Natural killer cell (primary cell): Measurements from ENCODE around the gene MAEA. TPM values are rescaled to one million over a fixed set of nuclear protein-coding genes. Genes with fewer than 3 reads are reported as not detected.
A peak's percentile ranks its signal among the peaks of the same experiment; 100 is the strongest.

Source experiments
- ATAC-seq, 3 donors: fragments of 150-1000 bp in 2 of 3; fragments of 200-7000 bp in 1 of 3; cut with Tn5 transposase; 1 replicate in 1 of 3; 2 replicates in 2 of 3; pipeline ENCODE4 v1.10.0; 2021; ENCODE audit warnings: mild to moderate bottlenecking in 2 of 3, moderate library complexity in 2 of 3
- DNase-seq, 2 donors: peaks; one replicate each; pipeline versions ENCODE4 v3.0.0 to v3.0.0-alpha.2; 2013 to 2021; ENCODE audit warnings: mixed read lengths in 1 of 2
- H3K27ac ChIP-seq: one replicate; pipeline ENCODE4 v1.5.1; 2013; ENCODE audit warnings: mild to moderate bottlenecking, low read length
- H3K27me3 ChIP-seq: one replicate; pipeline ENCODE4 v1.6.1; 2013; ENCODE audit warnings: low read length; ENCODE audit not compliant: control insufficient read depth, insufficient read depth
- H3K36me3 ChIP-seq: one replicate; pipeline ENCODE4 v1.6.1; 2013; ENCODE audit warnings: low read length; ENCODE audit not compliant: control insufficient read depth, insufficient read depth
- H3K4me1 ChIP-seq: one replicate; pipeline ENCODE4 v1.6.1; 2013; ENCODE audit warnings: low read length; ENCODE audit not compliant: control insufficient read depth, insufficient read depth
- H3K4me3 ChIP-seq: one replicate; pipeline ENCODE4 v1.5.1; 2013; ENCODE audit warnings: low read length
- H3K9me3 ChIP-seq: one replicate; pipeline ENCODE4 v1.6.1; 2013; ENCODE audit warnings: low read length; ENCODE audit not compliant: control insufficient read depth, insufficient read depth
- H3K27ac Mint-ChIP-seq, 2 donors: one replicate each; pipeline ENCODE4 v1.8.0; 2022; ENCODE audit warnings: mild to moderate bottlenecking in 2 of 2, mixed read lengths in 2 of 2, moderate library complexity in 1 of 2
- H3K27me3 Mint-ChIP-seq, 2 donors: one replicate each; pipeline ENCODE4 v1.8.0; 2022; ENCODE audit warnings: low read depth in 2 of 2, mixed read lengths in 2 of 2
- H3K36me3 Mint-ChIP-seq: one replicate; pipeline ENCODE4 v1.8.0; 2022; ENCODE audit warnings: mixed read lengths
- H3K4me1 Mint-ChIP-seq, 2 donors: one replicate each; pipeline ENCODE4 v1.8.0; 2022; ENCODE audit warnings: mixed read lengths in 2 of 2
- H3K4me3 Mint-ChIP-seq: one replicate; pipeline ENCODE4 v1.8.0; 2022; ENCODE audit warnings: mild to moderate bottlenecking, moderate library complexity, mixed read lengths
- H3K9me3 Mint-ChIP-seq, 2 donors: one replicate each; pipeline ENCODE4 v1.8.0; 2022; ENCODE audit warnings: mixed read lengths in 2 of 2
- WGBS: methylation state at CpG from one replicate; pipeline ENCODE4 v1.1.7; 2013; ENCODE audit warnings: missing lambda C conversion rate; ENCODE audit not compliant: insufficient coverage; 5-methylcytosine and 5-hydroxymethylcytosine counted together
- intact Hi-C: fragments of 100-400 bp; cut with micrococcal nuclease; formaldehyde crosslinking; loops from one replicate; pipeline ENCODE4 v1.14.2; 2022
- total RNA-seq, 4 donors: library from RNA; stranded (reverse); fragments of 120-200 nt in 1 of 4; gene quantifications; one replicate each; pipeline versions ENCODE4 v1.2.3 to v1.2.4, GENCODE V29; 2013 to 2022
- TF ChIP-seq, protein P1 (sequence below): fragments of 200-600 bp; IDR thresholded peaks from one replicate; pipeline ENCODE4 v1.8.0; 2022; ENCODE audit warnings: antibody characterized with exemption

The MAEA gene
- total RNA-seq, 3 donors from 2014 or later (not counting 1 experiment from before 2014, with no cell fraction given) = 63.5 to 89.2 (median 64.0) TPM

- WGBS = 92% methylated on average over 14 of the region's 14 CpGs
- Mint-ChIP-seq H3K9me3 (no peaks in the 10 kb centered on the region), H3K4me1 (peaks cover 9 to 10% of the 10 kb centered on the region in 2 donors), H3K27ac (no peak overlapping the region), H3K4me3 (no peak overlapping the region), H3K27me3 (no peaks in the 10 kb centered on the region), H3K36me3 (no peaks in the 10 kb centered on the region)
- TF ChIP-seq, protein P1, sequence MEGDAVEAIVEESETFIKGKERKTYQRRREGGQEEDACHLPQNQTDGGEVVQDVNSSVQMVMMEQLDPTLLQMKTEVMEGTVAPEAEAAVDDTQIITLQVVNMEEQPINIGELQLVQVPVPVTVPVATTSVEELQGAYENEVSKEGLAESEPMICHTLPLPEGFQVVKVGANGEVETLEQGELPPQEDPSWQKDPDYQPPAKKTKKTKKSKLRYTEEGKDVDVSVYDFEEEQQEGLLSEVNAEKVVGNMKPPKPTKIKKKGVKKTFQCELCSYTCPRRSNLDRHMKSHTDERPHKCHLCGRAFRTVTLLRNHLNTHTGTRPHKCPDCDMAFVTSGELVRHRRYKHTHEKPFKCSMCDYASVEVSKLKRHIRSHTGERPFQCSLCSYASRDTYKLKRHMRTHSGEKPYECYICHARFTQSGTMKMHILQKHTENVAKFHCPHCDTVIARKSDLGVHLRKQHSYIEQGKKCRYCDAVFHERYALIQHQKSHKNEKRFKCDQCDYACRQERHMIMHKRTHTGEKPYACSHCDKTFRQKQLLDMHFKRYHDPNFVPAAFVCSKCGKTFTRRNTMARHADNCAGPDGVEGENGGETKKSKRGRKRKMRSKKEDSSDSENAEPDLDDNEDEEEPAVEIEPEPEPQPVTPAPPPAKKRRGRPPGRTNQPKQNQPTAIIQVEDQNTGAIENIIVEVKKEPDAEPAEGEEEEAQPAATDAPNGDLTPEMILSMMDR = no peak
- H3K27me3 ChIP-seq = no peaks in the 10 kb centered on the region
- ATAC-seq (no peak), DNase-seq (no peak)
- H3K36me3 ChIP-seq = peaks cover 25% of the 10 kb centered on the region
- H3K27ac ChIP-seq = no peak overlapping the region
- H3K4me1 ChIP-seq = peaks cover 7% of the 10 kb centered on the region
- no peaks in the 10 kb centered on the region for H3K9me3 ChIP-seq
- intact Hi-C loops = loop anchor here (10.0 kb wide), 1 partner anchor 351 kb away; no protein-coding TSS in a partner anchor
- H3K4me3 ChIP-seq = no peak overlapping the region
Observed at GRCh38 chr4:1355378-1355777, 65.7 kb downstream of the MAEA start.

DNA sequence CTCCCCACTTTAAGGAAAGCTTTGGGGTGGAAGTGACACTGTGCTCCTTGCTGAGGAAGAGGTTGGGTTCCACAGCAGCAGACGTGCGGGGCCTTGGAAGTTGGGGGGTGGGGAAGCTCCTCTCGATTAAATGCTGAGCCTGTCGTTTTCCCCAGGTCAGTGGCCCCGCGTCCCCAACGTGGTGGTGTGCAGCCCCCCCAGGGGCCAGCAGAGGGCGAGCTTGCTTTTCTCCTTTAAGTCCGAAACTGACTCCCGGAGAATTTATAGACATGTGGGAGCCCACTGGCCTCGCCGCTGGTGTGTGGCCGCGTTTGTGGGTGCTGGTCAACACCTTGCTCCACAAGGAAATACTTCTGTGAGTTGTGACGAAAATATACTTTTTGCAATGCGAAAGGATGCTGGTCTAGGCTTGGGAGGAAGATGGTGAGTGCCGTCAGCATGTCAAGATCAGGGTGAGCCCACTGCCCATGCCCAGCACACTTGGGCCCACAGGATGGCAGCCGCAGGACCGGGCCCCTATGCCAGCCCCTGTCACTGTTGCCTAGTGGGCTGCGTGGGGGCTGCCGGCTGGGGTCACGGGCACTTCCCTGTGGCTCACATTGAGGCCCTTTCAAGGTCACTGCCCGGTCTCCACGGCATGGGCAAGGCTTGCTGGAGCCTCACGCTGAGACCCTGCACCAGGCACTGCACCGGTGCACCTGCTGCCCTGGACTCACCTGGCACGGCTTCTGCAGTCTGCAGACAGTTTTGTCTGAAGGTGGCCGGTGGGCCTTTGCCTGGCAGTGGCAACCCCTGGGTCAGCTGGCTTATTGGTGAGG lies 66.7 kb downstream of the MAEA start:
- Histone ChIP-seq H3K27ac (no peak overlapping the region), H3K4me1 (peaks cover 7% of the 10 kb centered on the region), H3K36me3 (peaks cover 25% of the 10 kb centered on the region), H3K4me3 (no peak overlapping the region), H3K27me3 (no peaks in the 10 kb centered on the region), H3K9me3 (no peaks in the 10 kb centered on the region)
- DNase-seq = peak; percentile 47 to 67
- intact Hi-C loops = loop anchor here (1.0 to 10.0 kb wide), 2 partner anchors 273 to 352 kb away; no protein-coding TSS in a partner anchor
- peak in 1 of 3 donors; percentile 43 for ATAC-seq
- H3K36me3 Mint-ChIP-seq = no peaks in the 10 kb centered on the region
- no peak overlapping the region for H3K27ac Mint-ChIP-seq
- H3K4me1 Mint-ChIP-seq = peaks cover 8 to 10% of the 10 kb centered on the region in 2 donors
- no peak overlapping the region for H3K4me3 Mint-ChIP-seq
- TF ChIP-seq, protein P1 = peak; percentile 54
- H3K27me3 Mint-ChIP-seq = no peaks in the 10 kb centered on the region
- no peaks in the 10 kb centered on the region for H3K9me3 Mint-ChIP-seq
- 68% methylated on average over 28 of the region's 28 CpGs for WGBS

- H3K4me1 Mint-ChIP-seq = peaks cover 0 to 4% of the 10 kb centered on the region in 2 donors
- H3K27ac Mint-ChIP-seq = no peak overlapping the region
- Histone ChIP-seq H3K4me1 (no peaks in the 10 kb centered on the region), H3K27me3 (no peaks in the 10 kb centered on the region), H3K27ac (no peak overlapping the region), H3K4me3 (no peak overlapping the region), H3K36me3 (peaks cover 25% of the 10 kb centered on the region), H3K9me3 (no peaks in the 10 kb centered on the region)
- TF ChIP-seq, protein P1 = no peak
- no peaks in the 10 kb centered on the region for H3K27me3 Mint-ChIP-seq
- intact Hi-C loops = loop anchor here (10.0 kb wide), 1 partner anchor 353 kb away; no protein-coding TSS in a partner anchor
- WGBS = 96% methylated on average over 27 of the region's 27 CpGs
- H3K4me3 Mint-ChIP-seq = no peak overlapping the region
- H3K9me3 Mint-ChIP-seq = no peaks in the 10 kb centered on the region
- ATAC-seq (no peak), DNase-seq (no peak)
- no peaks in the 10 kb centered on the region for H3K36me3 Mint-ChIP-seq
Observed at GRCh38 chr4:1357356-1358248, 67.9 kb downstream of the MAEA start.
